Measurements from ENCODE around the gene SLC35E1.

SLC35E1 gene

DNA sequence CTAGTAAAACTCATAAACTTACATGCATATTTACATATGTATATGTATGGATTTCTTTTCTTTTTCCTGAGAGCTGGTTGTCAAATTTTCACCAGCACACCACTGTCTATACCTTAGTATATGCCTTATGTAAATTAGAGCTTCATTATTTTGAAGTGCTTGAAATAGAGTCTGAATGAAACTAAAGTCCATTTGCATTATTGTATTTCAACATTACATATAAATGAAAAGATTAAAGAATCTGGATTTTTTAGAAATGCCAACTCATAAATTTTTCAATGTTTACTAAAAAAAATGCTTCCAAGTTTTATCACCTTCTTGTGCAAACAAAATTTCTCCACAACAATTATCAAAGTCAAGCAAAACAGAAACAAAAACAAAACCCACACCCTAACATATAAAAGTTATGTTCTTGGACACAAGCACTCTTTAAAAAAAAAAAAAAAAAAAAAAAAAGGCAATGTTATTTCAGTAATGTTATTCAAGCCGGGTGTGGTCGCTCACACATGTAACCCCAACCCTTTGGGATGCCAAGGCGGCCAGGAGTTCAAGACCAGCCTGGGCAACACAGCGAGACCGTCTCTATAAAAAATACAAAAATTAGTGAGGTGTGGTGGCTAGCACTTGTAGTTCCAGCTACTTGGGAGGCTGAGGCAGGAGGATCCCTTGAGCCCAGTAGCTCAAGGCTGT lies 37.4 kb upstream of the SLC35E1 start:
- no peak overlapping the region for H3K4me3 ChIP-seq (ENCODE audit: low read depth in 1 of 2, low read length in 2 of 2)
- H3K9ac ChIP-seq (ENCODE audit: low read length) = no peak overlapping the region
- H3K9me3 ChIP-seq (ENCODE audit: low read length) = no peaks in the 10 kb centered on the region
- H3K36me3 ChIP-seq (ENCODE audit: insufficient read depth, low read length) = no peaks in the 10 kb centered on the region
- H3K27me3 ChIP-seq (ENCODE audit: control insufficient read depth in 1 of 2, insufficient read depth in 2 of 2, low read length in 2 of 2) = no peaks in the 10 kb centered on the region
- H3K4me1 ChIP-seq (ENCODE audit: insufficient read depth, low read length) = peaks cover 50% of the 10 kb centered on the region
- H3K27ac ChIP-seq (ENCODE audit: low read depth, low read length) = no peak overlapping the region

DNA sequence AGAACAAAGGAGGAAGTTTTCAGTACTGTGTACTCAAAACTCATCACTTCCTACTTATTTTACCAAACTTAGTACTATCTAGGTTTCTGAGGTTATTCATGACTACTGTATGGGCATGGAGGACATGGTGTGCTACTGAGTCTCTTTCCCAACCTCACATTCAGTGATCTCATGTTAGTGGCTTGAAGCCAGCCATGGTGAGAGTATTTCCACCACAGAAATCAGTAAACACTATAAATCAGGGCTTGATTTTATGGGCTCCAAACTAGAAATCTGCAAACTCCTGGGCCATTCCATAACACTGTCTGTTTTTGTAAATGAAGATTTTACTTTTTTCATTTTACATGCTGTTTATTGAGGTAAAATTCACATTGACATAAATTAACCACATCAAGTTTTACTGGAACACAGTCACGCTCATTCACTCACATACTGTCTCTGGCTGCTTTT lies 36.1 kb upstream of the SLC35E1 start:
- Histone ChIP-seq H3K27ac (ENCODE audit: low read depth, low read length) (peak overlapping the region; percentile 69), H3K9me3 (ENCODE audit: low read length) (no peaks in the 10 kb centered on the region), H3K4me3 (ENCODE audit: low read depth in 1 of 2, low read length in 2 of 2) (no peak overlapping the region), H3K27me3 (ENCODE audit: control insufficient read depth in 1 of 2, insufficient read depth in 2 of 2, low read length in 2 of 2) (no peaks in the 10 kb centered on the region), H3K9ac (ENCODE audit: low read length) (no peak overlapping the region), H3K36me3 (ENCODE audit: insufficient read depth, low read length) (no peaks in the 10 kb centered on the region), H3K4me1 (ENCODE audit: insufficient read depth, low read length) (peaks cover 50% of the 10 kb centered on the region)

DNA sequence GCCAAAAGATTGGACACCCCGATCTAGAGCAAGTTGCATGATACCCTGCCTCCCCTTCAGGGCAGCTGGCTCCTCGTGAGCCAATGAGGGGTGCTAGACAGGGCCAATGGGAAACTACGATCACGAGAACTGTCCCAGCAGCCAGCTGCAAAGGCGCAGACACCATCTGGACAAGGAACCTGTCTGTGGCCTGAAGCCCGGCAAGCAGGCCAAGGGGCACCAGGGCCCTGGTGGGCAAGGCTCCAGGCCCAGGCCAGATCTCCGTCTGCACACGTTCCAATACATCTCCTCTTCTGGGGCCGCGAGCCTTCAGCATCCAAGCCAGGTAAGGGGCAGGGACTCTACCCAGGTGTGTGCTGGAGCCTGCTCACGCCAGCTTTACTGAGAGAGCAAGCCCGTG lies 35.6 kb upstream of the SLC35E1 start:
- Histone ChIP-seq H3K9me3 (ENCODE audit: low read length) (no peaks in the 10 kb centered on the region), H3K27ac (ENCODE audit: low read depth, low read length) (peak overlapping the region; percentile 69), H3K9ac (ENCODE audit: low read length) (no peak overlapping the region), H3K36me3 (ENCODE audit: insufficient read depth, low read length) (no peaks in the 10 kb centered on the region), H3K27me3 (ENCODE audit: control insufficient read depth in 1 of 2, insufficient read depth in 2 of 2, low read length in 2 of 2) (no peaks in the 10 kb centered on the region), H3K4me3 (ENCODE audit: low read depth in 1 of 2, low read length in 2 of 2) (no peak overlapping the region), H3K4me1 (ENCODE audit: insufficient read depth, low read length) (peaks cover 49% of the 10 kb centered on the region)

DNA sequence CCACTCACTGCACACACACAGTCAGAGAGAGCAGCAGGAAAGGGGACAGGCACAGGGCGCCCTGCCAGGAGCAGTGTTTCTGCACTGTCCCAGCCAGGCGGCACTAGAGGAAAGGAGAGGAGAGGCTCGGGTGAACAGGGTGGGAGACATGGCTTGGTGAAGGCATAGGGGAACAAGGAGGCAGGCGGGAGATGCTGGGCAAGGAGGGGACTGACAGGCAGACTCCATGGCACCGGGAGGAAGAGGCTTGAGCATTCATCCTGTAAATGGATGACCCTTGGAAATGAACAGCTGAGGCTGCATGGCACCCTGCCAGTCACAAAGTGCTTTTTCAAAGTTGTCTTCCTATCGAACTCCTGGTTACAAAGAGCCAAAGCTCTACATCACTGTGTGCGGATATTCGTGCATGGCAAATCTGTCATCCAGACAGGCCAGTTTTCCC lies 33.4 kb upstream of the SLC35E1 start:
- no peak overlapping the region for H3K27ac ChIP-seq (ENCODE audit: low read depth, low read length)
- no peaks in the 10 kb centered on the region for H3K36me3 ChIP-seq (ENCODE audit: insufficient read depth, low read length)
- H3K9ac ChIP-seq (ENCODE audit: low read length) = no peak overlapping the region
- peaks cover 39% of the 10 kb centered on the region for H3K4me1 ChIP-seq (ENCODE audit: insufficient read depth, low read length)
- H3K4me3 ChIP-seq (ENCODE audit: low read depth in 1 of 2, low read length in 2 of 2) = no peak overlapping the region
- H3K27me3 ChIP-seq (ENCODE audit: control insufficient read depth in 1 of 2, insufficient read depth in 2 of 2, low read length in 2 of 2) = no peaks in the 10 kb centered on the region
- no peaks in the 10 kb centered on the region for H3K9me3 ChIP-seq (ENCODE audit: low read length)

DNA sequence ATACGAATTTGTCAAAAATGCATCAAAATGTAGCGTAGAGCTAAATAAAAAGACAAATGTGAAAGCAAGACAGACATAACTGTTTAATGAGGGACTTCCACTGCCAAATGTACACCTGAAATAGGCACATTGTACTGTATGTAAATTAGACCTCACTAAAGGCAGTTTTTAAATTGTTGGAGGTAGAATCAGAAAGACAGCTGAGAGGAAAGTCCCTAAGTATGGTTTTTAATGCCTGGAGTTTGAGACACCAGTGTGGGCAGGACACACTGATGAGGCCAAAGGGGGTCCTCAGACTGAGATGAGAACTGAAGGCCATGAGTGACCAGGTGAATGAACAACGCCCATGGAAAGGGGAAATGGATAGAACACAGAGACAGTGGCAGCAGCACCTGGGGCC lies 32.9 kb upstream of the SLC35E1 start:
- Histone ChIP-seq H3K4me1 (ENCODE audit: insufficient read depth, low read length) (peaks cover 44% of the 10 kb centered on the region), H3K9me3 (ENCODE audit: low read length) (no peaks in the 10 kb centered on the region), H3K27ac (ENCODE audit: low read depth, low read length) (no peak overlapping the region), H3K4me3 (ENCODE audit: low read depth in 1 of 2, low read length in 2 of 2) (no peak overlapping the region), H3K27me3 (ENCODE audit: control insufficient read depth in 1 of 2, insufficient read depth in 2 of 2, low read length in 2 of 2) (no peaks in the 10 kb centered on the region), H3K36me3 (ENCODE audit: insufficient read depth, low read length) (no peaks in the 10 kb centered on the region), H3K9ac (ENCODE audit: low read length) (no peak overlapping the region)

DNA sequence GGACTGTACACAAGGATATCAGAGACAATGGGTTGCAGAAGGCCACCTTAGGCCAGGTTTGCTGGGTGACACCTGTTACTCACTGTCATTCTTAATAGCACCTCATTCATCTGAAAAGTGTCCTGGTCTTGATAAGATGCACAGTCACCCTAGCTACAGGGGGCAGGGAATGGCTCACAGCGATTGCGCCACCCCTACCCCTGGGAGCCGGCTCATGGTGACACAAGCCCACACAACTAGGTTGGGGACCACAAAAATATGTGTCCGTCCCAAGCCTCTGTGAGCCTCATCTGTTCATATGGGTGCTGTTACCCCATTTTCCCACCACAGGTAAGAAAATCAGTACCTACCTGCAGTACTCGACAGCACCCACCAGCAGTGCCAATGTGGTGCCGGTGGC lies 32.4 kb upstream of the SLC35E1 start:
- Histone ChIP-seq H3K27me3 (ENCODE audit: control insufficient read depth in 1 of 2, insufficient read depth in 2 of 2, low read length in 2 of 2) (no peaks in the 10 kb centered on the region), H3K9ac (ENCODE audit: low read length) (no peak overlapping the region), H3K4me3 (ENCODE audit: low read depth in 1 of 2, low read length in 2 of 2) (no peak overlapping the region), H3K9me3 (ENCODE audit: low read length) (no peaks in the 10 kb centered on the region), H3K27ac (ENCODE audit: low read depth, low read length) (no peak overlapping the region), H3K36me3 (ENCODE audit: insufficient read depth, low read length) (no peaks in the 10 kb centered on the region), H3K4me1 (ENCODE audit: insufficient read depth, low read length) (peaks cover 47% of the 10 kb centered on the region)

DNA sequence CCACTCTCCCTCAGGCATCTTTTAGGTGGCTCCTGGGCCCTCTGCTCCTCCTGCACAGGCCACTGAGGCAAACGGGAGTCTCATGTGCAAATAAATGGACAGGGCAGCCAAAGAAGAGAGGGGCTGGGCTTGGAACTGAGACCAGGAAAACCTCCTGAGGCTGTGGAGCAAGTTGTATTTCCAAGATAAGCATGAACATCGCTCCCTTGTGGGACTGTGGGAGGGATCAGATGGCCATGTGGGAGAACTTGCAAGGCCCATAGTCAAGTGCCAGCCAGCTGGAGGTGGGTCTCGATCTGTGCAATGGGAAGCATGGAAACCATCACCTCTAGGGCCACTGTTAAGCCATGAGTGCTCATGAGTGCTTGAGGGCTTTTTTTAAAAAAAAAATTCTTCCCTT lies 30.9 kb upstream of the SLC35E1 start:
- Histone ChIP-seq H3K36me3 (ENCODE audit: insufficient read depth, low read length) (no peaks in the 10 kb centered on the region), H3K9ac (ENCODE audit: low read length) (no peak overlapping the region), H3K9me3 (ENCODE audit: low read length) (no peaks in the 10 kb centered on the region), H3K27me3 (ENCODE audit: control insufficient read depth in 1 of 2, insufficient read depth in 2 of 2, low read length in 2 of 2) (no peaks in the 10 kb centered on the region), H3K4me3 (ENCODE audit: low read depth in 1 of 2, low read length in 2 of 2) (no peak overlapping the region), H3K27ac (ENCODE audit: low read depth, low read length) (no peak overlapping the region), H3K4me1 (ENCODE audit: insufficient read depth, low read length) (peaks cover 47% of the 10 kb centered on the region)

DNA sequence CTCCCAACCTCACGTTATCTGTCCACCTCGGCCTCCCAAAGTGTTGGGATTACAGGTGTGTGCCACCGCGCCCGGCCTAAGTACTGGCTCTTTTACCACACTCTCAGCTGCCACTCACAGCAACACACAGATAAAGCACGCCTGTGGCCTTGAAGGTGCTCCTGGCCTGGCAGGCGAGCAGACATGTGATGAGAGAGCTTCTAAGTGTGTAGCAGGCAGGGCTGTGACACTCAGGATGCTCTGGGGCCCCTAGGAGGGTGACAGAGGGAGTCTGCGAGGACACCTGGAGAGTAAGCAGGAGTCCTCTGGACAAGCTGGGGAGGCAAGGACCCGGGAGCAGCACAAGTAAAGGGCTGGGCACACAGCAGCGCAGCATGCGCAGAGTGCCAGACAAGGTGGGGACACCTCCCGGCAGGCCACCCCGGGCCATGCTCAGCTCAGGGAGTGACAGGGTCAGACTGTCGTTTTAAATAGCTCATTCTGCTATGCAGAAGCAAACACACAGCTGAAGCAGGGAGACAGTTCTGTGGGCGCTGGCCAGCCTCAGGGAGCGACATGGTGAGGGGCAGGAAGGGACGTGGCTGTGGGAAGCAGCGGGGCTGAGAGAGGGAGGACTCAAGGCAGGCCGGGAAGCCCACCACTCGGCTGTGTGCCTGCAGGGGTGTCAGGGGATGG lies 29.3 kb upstream of the SLC35E1 start:
- H3K36me3 ChIP-seq (ENCODE audit: insufficient read depth, low read length) = no peaks in the 10 kb centered on the region
- no peaks in the 10 kb centered on the region for H3K9me3 ChIP-seq (ENCODE audit: low read length)
- no peak overlapping the region for H3K9ac ChIP-seq (ENCODE audit: low read length)
- no peak overlapping the region for H3K27ac ChIP-seq (ENCODE audit: low read depth, low read length)
- peaks cover 42% of the 10 kb centered on the region for H3K4me1 ChIP-seq (ENCODE audit: insufficient read depth, low read length)
- H3K27me3 ChIP-seq (ENCODE audit: control insufficient read depth in 1 of 2, insufficient read depth in 2 of 2, low read length in 2 of 2) = no peaks in the 10 kb centered on the region
- no peak overlapping the region for H3K4me3 ChIP-seq (ENCODE audit: low read depth in 1 of 2, low read length in 2 of 2)

DNA sequence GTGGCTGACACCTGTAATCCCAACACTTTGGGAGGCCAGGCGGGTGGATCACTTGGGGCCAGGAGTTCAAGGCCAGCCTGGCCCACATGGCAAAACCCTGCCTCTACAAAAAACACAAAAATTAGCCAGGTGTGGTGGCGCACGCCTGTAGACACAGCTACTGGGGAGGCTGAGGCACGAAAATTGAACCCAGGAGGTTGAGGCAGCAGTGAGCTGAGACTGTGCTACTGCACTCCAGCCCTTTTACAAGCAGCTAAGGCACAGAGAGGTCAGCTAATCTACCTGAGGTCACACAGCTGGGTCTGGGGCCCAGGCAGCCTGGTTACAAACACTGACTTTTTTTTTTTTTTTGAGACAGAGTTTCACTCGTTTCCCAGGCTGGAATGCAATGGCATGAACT lies 28.6 kb upstream of the SLC35E1 start:
- Histone ChIP-seq H3K9me3 (ENCODE audit: low read length) (no peaks in the 10 kb centered on the region), H3K36me3 (ENCODE audit: insufficient read depth, low read length) (no peaks in the 10 kb centered on the region), H3K4me3 (ENCODE audit: low read depth in 1 of 2, low read length in 2 of 2) (no peak overlapping the region), H3K4me1 (ENCODE audit: insufficient read depth, low read length) (peaks cover 40% of the 10 kb centered on the region), H3K27ac (ENCODE audit: low read depth, low read length) (no peak overlapping the region), H3K27me3 (ENCODE audit: control insufficient read depth in 1 of 2, insufficient read depth in 2 of 2, low read length in 2 of 2) (no peaks in the 10 kb centered on the region), H3K9ac (ENCODE audit: low read length) (no peak overlapping the region)

DNA sequence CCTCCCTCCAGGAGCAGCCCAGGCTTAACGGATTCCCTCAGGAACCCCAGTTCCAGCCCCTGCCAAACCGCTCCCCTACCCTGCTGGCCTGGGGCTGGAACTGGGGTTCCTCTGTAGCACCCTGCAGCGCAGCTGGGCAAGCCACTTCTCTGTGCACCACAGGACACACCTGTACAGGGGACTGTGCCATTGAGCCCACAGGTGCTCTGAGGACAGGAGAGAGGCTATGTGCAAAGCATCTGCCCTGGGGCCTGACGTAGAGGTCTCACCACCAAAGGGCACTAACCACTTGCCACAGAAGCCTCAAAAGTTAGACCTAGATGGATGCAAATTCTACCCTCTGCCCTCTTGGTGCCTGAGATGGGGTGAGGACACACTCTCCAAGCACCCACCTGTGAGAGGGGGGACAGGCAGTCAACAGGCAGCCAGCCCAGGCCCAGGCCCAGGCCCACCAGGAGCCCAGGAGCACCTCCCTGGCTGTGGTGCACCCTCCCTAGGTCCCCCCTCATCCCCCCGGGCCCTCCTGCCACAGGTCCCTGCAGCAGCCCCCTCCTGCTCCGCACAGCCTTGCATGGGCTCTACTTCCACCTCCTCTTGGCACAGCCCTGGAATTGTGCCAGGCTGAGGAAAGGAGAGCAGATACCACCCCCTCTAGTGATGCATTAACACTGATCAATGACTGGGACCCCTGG lies 27.6 kb upstream of the SLC35E1 start:
- Histone ChIP-seq H3K36me3 (ENCODE audit: insufficient read depth, low read length) (no peaks in the 10 kb centered on the region), H3K4me1 (ENCODE audit: insufficient read depth, low read length) (peaks cover 39% of the 10 kb centered on the region), H3K9me3 (ENCODE audit: low read length) (no peaks in the 10 kb centered on the region), H3K9ac (ENCODE audit: low read length) (no peak overlapping the region), H3K4me3 (ENCODE audit: low read depth in 1 of 2, low read length in 2 of 2) (no peak overlapping the region), H3K27me3 (ENCODE audit: control insufficient read depth in 1 of 2, insufficient read depth in 2 of 2, low read length in 2 of 2) (no peaks in the 10 kb centered on the region), H3K27ac (ENCODE audit: low read depth, low read length) (no peak overlapping the region)

DNA sequence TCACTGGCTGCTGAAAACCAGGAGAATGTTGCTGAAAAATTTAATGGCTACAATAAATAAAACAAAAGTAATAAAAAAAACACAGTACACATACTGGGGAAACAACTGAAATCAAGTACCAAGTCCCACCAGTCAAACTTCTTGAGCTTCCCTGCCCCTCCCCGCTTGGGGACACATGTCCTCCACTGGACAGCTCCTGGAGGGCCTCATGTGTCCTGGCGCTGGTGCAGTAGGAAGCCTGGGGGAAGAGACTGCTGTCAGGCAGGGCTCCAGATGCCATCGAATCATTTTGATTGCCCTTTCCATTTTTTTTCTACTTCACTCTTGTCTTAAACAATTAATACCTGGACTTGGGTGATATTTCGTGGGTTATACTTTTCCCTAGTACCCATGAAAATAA lies 26.6 kb upstream of the SLC35E1 start:
- Histone ChIP-seq H3K36me3 (ENCODE audit: insufficient read depth, low read length) (no peaks in the 10 kb centered on the region), H3K9me3 (ENCODE audit: low read length) (no peaks in the 10 kb centered on the region), H3K9ac (ENCODE audit: low read length) (no peak overlapping the region), H3K27ac (ENCODE audit: low read depth, low read length) (peak overlapping the region; percentile 10), H3K27me3 (ENCODE audit: control insufficient read depth in 1 of 2, insufficient read depth in 2 of 2, low read length in 2 of 2) (no peaks in the 10 kb centered on the region), H3K4me1 (ENCODE audit: insufficient read depth, low read length) (peaks cover 39% of the 10 kb centered on the region), H3K4me3 (ENCODE audit: low read depth in 1 of 2, low read length in 2 of 2) (no peak overlapping the region)

Measured in muscle layer of colon (tissue), 2 donors.